NCI-H2227 (cell line): Measurements from ENCODE around the gene MSRB1.

Source experiments
- DNase-seq: peaks from one replicate; lab custom pipeline; 2025; ENCODE audit not compliant: unreplicated experiment; lab: John Stamatoyannopoulos, UW

The MSRB1 gene

GRCh38 chr16:1979271-1980029 is 36.5 kb upstream of the MSRB1 start:
- DNase-seq: no peak

- DNase-seq: no peak
Observed at GRCh38 chr16:1978476-1979120, 35.6 kb upstream of the MSRB1 start.

GRCh38 chr16:1977875-1978268 is 34.9 kb upstream of the MSRB1 start:
- no peak for DNase-seq

- DNase-seq: no peak
Observed at GRCh38 chr16:1976951-1977874, 34.2 kb upstream of the MSRB1 start.

- DNase-seq: no peak
Observed at GRCh38 chr16:1976216-1976520, 33.2 kb upstream of the MSRB1 start.

GRCh38 chr16:1975432-1976215 is 32.6 kb upstream of the MSRB1 start:
- DNase-seq: no peak

- DNase-seq: no peak
Observed at GRCh38 chr16:1974157-1975070, 31.4 kb upstream of the MSRB1 start.

GRCh38 chr16:1973461-1974156 is 30.6 kb upstream of the MSRB1 start:
- DNase-seq: no peak

- DNase-seq: peak; percentile 49
Observed at GRCh38 chr16:1972490-1972877, 29.5 kb upstream of the MSRB1 start.

- DNase-seq: peak; percentile 98
Observed at GRCh38 chr16:1971796-1972489, 28.9 kb upstream of the MSRB1 start, which contains the start of gene TBL3. TBL3 (plus strand) TSS chr16:1972053; CDS start chr16:1972165, 112 bp downstream.

GRCh38 chr16:1968146-1968953 is 25.4 kb upstream of the MSRB1 start:
- no peak for DNase-seq

GRCh38 chr16:1966460-1966859 is 23.5 kb upstream of the MSRB1 start, which contains the start of gene RNF151:
RNF151 (plus strand) TSS chr16:1966856; CDS start chr16:1966882, 26 bp downstream.
- DNase-seq: no peak

- DNase-seq: peak; percentile 31
Observed at GRCh38 chr16:1965396-1966001, 22.5 kb upstream of the MSRB1 start.

GRCh38 chr16:1964506-1965395 is 21.8 kb upstream of the MSRB1 start, which contains the start of gene RPS2:
RPS2 (minus strand) TSS chr16:1964826; CDS start chr16:1964625, 201 bp downstream.
- peak; percentile 99 for DNase-seq

- DNase-seq: peak; percentile 53
Observed at GRCh38 chr16:1963806-1964505, 21.0 kb upstream of the MSRB1 start.
